Body of pancreas (tissue), 4 donors: Measurements from ENCODE around the gene FKBP1A. TPM values are rescaled to one million over a fixed set of nuclear protein-coding genes. Genes with fewer than 3 reads are reported as not detected.

Experiments used
- ATAC-seq: fragments of 150-250 bp; one replicate; pipeline ENCODE4 v1.9.1; 2016
- DNase-seq, 4 donors: peaks; one replicate each; pipeline ENCODE4 v3.0.0-alpha.2; 2019
- H3K27ac ChIP-seq, 4 donors: fragments of 200-600 bp; sonication (generic); 1 replicate in 3 of 4; 2 replicates in 1 of 4; pipeline versions ENCODE4 v1.5.1 to v1.6.1; 2016 to 2019; ENCODE audit warnings: mild to moderate bottlenecking in 1 of 4, mixed read lengths in 1 of 4, moderate library complexity in 1 of 4
- H3K27me3 ChIP-seq, 2 donors: fragments of 200-600 bp; sonication (generic); one replicate each; pipeline ENCODE4 v1.6.0; 2016; ENCODE audit warnings: mild to moderate bottlenecking in 1 of 2
- H3K36me3 ChIP-seq, 2 donors: fragments of 200-600 bp; sonication (generic); replicated peaks in 1 of 2; 2 replicates each; pipeline ENCODE4 v1.5.1; 2016; ENCODE audit warnings: low read depth in 2 of 2; ENCODE audit not compliant: insufficient read depth in 1 of 2
- H3K4me1 ChIP-seq: fragments of 200-600 bp; sonication (generic); one replicate; pipeline ENCODE4 v1.6.0; 2016
- H3K4me3 ChIP-seq, 2 donors: fragments of 200-600 bp; sonication (generic); 1 replicate in 1 of 2; 2 replicates in 1 of 2; pipeline ENCODE4 v1.5.1; 2016 to 2019
- H3K9me3 ChIP-seq, 3 donors: fragments of 200-600 bp; sonication (generic); 1 replicate in 2 of 3; 2 replicates in 1 of 3; pipeline ENCODE4 v1.5.1; 2016
- CTCF ChIP-seq, 7 experiments: fragments of 450-650 bp in 4 of 7; fragments of 200-600 bp in 3 of 7; sonication (generic) in 3 of 7; IDR thresholded peaks; one replicate each; pipeline ENCODE4 v1.5.1; 2016 to 2019; ENCODE audit warnings: antibody characterized with exemption in 7 of 7
- POLR2A ChIP-seq, 3 donors: fragments of 450-650 bp; IDR thresholded peaks; one replicate each; pipeline ENCODE4 v1.6.1; 2016; ENCODE audit warnings: antibody characterized with exemption in 3 of 3, mild to moderate bottlenecking in 2 of 3
- WGBS, 2 donors: methylation state at CpG; one replicate each; pipeline ENCODE4 v1.1.5; 2017; 5-methylcytosine and 5-hydroxymethylcytosine counted together
- intact Hi-C: fragments of 100-400 bp; cut with DNase I; formaldehyde crosslinking; loops from one replicate; pipeline ENCODE4 v1.15.1; 2023
- total RNA-seq, 2 donors: library from RNA; depleted of rRNA; stranded (reverse); fragments of >200 nt; gene quantifications; one replicate each; pipeline ENCODE4 v1.1.0, GENCODE V29; 2016

FKBP1A gene
- total RNA-seq, 2 donors from 2014 or later = 47.5 to 57.7 TPM

GRCh38 chr20:1415667-1416468 is 23.0 kb upstream of the FKBP1A start:
- peaks cover 0 to 3% (median 0%) of the 10 kb centered on the region in 3 donors for H3K9me3 ChIP-seq
- H3K27me3 ChIP-seq = no peaks in the 10 kb centered on the region
- ATAC-seq (no peak), DNase-seq (no peak)
- intact Hi-C loops = no loop called here
- 58 to 69% methylated on average over 8 of the region's 8 CpGs for WGBS, 2 donors
- H3K27ac ChIP-seq = no peak overlapping the region
- TF ChIP-seq CTCF (IDR thresholded peaks at IDR 0.05) (no peak), POLR2A (IDR thresholded peaks at IDR 0.05) (no peak)
- no peak overlapping the region for H3K4me3 ChIP-seq
- H3K36me3 ChIP-seq = no peaks in the 10 kb centered on the region
- H3K4me1 ChIP-seq = no peaks in the 10 kb centered on the region

DNA sequence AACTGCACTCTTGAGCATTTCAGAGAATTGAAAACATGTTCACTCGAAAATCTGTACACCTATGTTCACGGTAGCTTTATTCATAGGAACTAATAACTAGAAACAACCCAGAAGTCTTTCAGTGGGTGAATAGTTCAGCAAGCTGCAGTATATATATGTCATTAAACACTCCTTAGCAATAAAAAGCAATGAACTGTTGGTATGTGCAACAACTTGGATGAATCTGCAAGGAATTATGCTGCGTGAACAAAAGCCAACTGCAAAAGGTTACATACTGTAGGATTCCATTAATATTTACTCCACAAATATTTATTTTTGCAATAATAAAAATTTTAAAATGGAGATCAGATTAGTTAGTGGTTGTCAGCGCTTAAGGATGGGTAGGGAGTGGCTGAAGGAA is 22.1 kb upstream of the FKBP1A start:
- Histone ChIP-seq H3K4me3 (no peak overlapping the region), H3K9me3 (no peaks in the 10 kb centered on the region), H3K4me1 (no peaks in the 10 kb centered on the region), H3K27ac (no peak overlapping the region), H3K36me3 (no peaks in the 10 kb centered on the region), H3K27me3 (no peaks in the 10 kb centered on the region)
- TF ChIP-seq POLR2A (IDR thresholded peaks at IDR 0.05) (no peak), CTCF (IDR thresholded peaks at IDR 0.05) (no peak)
- intact Hi-C loops = no loop called here
- DNase-seq (no peak), ATAC-seq (no peak)
- 53 to 58% methylated on average over 4 of the region's 4 CpGs for WGBS, 2 donors

DNA sequence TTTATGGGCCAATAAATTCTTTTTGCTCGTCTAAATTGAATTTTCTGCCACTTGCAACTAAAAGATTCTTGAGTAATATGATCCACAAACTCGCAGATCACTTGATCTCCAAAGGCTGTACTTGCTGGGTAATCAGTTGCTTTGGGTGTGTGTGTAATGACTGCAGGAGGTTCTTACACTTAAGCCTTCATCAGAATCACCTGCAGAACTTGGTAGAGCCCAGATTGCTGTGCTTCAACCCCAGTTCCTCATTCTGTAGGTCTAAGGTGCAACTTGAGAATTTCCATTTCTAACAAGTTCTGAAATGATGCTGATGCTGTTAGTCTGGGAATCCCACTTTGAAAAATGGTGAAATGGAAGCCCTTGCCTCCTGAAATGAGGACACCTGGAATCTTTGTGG is 12.9 kb upstream of the FKBP1A start:
- no peak overlapping the region for H3K27ac ChIP-seq
- no peak for TF ChIP-seq CTCF (IDR thresholded peaks at IDR 0.05)
- TF ChIP-seq POLR2A (IDR thresholded peaks at IDR 0.05) = no peak
- intact Hi-C loops = no loop called here
- no peaks in the 10 kb centered on the region for H3K4me1 ChIP-seq
- no peaks in the 10 kb centered on the region for H3K9me3 ChIP-seq
- WGBS, 2 donors = 38 to 39% methylated on average over 2 of the region's 2 CpGs
- no peaks in the 10 kb centered on the region for H3K27me3 ChIP-seq
- H3K4me3 ChIP-seq = no peak overlapping the region
- ATAC-seq (no peak), DNase-seq (no peak)
- H3K36me3 ChIP-seq = no peaks in the 10 kb centered on the region

- no peak overlapping the region for H3K27ac ChIP-seq
- WGBS, 2 donors = 38 to 87% methylated on average over 1 of the region's 1 CpG
- no peaks in the 10 kb centered on the region for H3K36me3 ChIP-seq
- intact Hi-C loops = no loop called here
- H3K4me3 ChIP-seq = no peak overlapping the region
- no peak for TF ChIP-seq CTCF (IDR thresholded peaks at IDR 0.05)
- no peak for TF ChIP-seq POLR2A (IDR thresholded peaks at IDR 0.05)
- no peaks in the 10 kb centered on the region for H3K9me3 ChIP-seq
- H3K27me3 ChIP-seq = no peaks in the 10 kb centered on the region
- DNase-seq = no peak
- ATAC-seq = no peak
- H3K4me1 ChIP-seq = no peaks in the 10 kb centered on the region
These were observed 10.8 kb upstream of the FKBP1A start for GRCh38 chr20:1403624-1404023.

- TF ChIP-seq POLR2A (IDR thresholded peaks at IDR 0.05) (no peak), CTCF (IDR thresholded peaks at IDR 0.05) (no peak)
- intact Hi-C loops = no loop called here
- Histone ChIP-seq H3K9me3 (no peaks in the 10 kb centered on the region), H3K27ac (no peak overlapping the region), H3K4me1 (no peaks in the 10 kb centered on the region), H3K36me3 (no peaks in the 10 kb centered on the region), H3K27me3 (no peaks in the 10 kb centered on the region), H3K4me3 (no peak overlapping the region)
- 72 to 73% methylated on average over 7 of the region's 7 CpGs for WGBS, 2 donors
- DNase-seq (no peak), ATAC-seq (no peak)
These were observed 9.3 kb upstream of the FKBP1A start for GRCh38 chr20:1402149-1402548.
